GM18861 (cell line): ENCODE data around the gene NOX5.
"Not testable (repeated sequence)": the region's sequence is repeated elsewhere in the genome, so short reads cannot be mapped to it uniquely, and the experiment has no call there.

ENCODE experiments used
- ATAC-seq: cut with Tn5 transposase; IDR thresholded peaks from one replicate; pipeline ENCODE4 v1.9.1; 2021; ENCODE audit not compliant: unreplicated experiment

The NOX5 gene

DNA sequence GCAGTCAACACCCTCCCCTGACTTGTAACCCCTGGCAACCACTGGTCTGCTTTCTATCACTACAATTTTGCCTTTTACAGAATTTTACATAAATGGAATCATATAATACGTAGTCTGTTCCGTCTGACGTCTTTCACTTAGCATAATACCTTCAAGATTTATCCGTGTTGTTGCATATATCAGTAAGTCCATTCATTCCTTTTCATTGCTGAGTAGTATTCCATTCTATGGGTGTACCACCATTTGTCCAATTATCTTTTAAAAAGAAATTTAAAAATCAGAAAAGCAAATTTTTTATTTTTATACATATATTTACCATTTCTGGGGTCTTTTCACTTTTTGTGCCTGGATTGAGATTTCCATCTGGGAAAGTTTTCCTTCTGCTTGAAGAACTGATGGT is 35.5 kb downstream of the NOX5 start:
- no peak for ATAC-seq

DNA sequence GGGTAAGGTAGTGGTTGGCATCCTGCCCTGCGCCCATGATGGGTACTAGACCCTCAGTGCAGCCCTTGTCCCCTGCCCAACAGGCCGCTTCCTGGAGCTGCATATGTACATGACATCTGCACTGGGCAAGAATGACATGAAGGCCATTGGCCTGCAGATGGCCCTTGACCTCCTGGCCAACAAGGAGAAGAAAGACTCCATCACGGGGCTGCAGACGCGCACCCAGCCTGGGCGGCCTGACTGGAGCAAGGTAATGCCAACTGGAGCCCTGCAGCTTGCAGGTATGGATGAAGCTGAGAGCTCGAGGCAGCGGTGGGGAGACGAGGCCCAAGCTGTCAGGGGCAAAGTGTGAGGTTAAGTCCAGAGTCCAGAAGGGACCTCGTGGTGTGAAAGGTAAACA is 40.8 kb downstream of the NOX5 start:
- ATAC-seq, result no peak

DNA sequence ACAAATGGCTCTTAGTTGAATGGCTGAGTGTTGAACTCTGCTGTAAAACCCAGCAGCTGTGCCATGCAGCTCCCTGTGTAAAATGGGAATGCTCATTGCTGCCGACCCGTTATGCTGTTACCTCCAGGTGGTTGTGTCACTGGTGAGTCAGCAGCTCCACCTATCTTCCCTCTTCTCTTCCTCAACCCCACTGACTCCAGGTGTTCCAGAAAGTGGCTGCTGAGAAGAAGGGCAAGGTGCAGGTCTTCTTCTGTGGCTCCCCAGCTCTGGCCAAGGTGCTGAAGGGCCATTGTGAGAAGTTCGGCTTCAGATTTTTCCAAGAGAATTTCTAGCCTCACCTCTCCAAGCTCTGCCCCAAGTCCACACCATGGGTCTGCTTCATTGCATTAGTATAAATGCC is 41.9 kb downstream of the NOX5 start:
- ATAC-seq, result no peak

DNA sequence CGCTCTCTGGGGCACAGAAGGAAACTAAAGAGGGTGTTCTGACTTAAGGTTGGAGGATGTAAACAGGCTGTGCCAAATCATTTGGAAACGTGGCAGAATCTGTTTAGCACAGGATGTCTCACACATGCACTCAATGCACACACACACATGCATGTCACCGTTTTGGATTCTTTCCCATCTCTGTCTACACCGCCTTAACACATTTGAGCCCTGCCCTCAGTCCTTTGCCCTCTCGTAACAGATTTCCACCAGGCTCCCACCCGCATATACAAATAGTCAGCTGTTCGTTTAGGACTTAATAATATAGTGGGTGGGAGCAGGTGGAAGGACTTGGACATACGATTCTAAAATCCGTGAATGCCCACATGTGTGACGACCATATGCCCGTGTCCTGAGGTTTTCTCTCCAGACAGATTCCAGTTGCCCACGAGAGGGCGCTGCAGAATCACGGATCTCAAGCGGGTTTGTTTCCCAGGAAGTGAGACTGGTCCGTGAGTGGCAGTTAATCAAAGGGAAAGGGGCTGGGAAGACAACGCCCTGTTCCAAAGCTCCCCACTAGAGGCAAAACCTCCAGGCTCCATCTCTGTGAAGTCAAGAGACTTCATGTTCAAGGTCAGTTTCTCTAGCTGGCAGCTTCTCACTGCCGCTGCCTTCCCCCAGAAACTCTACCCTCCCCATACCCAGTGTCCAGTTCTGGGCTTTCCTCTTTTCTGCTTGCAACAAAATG is 44.5 kb downstream of the NOX5 start:
- no peak for ATAC-seq

DNA sequence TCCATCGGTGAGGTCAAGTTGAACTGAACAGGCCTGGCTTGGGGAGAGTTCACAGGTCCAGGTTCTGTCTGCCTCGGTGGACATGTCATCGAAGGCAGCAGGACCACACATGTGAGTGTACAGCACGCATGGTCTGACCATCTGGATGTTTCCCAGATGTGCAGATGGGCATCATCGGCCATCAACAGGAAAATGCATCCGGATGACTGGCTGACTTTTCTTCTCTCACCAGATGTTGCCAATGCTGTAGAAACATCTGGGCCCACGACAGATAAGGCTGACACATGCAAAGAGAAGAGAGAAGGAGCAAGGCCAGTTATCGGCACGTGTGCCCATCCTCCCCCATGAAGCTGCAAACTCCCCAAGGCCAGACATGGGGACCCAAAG is 45.1 kb downstream of the NOX5 start:
- no peak for ATAC-seq

DNA sequence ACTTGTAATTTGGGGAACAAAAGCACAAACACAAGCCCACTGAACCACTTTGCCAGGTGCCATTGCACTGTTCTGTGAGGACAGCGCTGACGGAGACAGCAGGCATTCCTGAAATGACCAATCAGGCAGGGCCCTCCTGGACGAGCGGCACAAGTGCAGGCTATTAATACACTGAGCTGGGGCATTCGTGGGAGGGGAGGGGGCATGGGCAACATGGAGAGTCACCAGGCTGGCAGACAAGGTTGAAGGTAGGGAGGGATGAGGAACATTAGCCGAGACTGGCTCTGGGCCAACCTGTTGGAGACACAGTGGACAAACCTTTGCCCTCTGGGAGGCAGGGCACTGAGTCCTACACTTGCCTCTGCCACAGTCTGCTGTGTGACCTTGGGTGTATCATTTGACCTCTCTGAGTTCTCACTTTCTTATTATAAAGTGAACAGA is 45.6 kb downstream of the NOX5 start:
- ATAC-seq, result no peak

DNA sequence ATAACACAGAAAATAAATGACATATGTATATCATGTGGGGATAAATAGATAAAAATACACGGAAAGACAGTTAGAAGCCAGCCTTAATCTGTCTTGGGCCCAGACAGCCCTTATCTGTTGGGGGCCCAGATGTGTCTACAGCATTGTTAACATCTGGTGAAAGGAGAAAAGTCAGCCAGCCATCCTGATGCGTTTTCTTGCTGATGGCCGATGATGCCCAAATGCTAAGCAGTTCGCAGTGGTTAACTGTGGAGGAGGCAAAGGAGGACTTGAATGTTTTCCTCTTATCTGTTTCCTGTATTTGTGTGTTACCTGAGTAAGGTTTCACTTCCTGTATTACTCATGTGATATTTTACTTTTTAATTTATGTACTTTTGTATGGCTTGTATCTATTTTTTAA is 46.2 kb downstream of the NOX5 start:
- ATAC-seq, result no peak

DNA sequence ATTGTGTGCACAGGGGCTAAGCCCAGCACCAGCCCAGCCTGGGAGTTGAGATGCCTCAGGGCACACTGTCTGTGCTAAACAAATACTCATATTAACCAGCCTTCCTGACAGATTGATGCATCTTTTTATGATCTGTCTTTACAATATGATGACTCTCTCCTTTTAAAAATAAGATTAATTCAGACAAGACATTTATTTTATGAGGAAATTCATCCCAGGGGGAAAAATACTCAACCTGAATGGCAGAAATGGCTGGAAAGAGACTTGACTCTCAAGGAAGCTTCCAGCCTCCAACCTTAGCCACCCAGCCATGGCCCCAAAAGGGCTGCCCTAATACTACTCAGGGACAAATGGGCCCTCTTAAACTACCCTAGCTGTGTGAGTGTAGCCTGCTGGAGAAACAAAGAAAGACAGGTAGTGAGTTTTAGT is 46.9 kb downstream of the NOX5 start:
- no peak for ATAC-seq

DNA sequence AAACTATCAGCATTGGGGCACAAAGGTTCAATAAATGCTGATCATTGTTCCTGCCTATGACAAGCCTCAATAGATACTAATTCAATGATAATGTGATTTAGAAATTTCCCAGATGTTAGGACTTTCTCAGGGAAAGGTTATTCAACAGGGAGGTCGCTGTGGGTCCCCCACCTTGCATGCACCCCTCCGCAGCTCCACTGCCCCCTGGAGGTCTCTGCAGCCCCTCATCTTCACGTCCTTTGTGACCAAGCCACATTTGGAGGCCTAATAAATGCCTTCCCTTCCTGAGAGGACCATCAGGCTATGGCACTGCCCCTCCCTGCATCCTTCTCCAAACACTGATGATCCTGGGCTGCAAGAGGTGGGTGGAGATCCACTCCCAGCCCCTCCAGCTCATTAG is 50.2 kb downstream of the NOX5 start:
- no peak for ATAC-seq

DNA sequence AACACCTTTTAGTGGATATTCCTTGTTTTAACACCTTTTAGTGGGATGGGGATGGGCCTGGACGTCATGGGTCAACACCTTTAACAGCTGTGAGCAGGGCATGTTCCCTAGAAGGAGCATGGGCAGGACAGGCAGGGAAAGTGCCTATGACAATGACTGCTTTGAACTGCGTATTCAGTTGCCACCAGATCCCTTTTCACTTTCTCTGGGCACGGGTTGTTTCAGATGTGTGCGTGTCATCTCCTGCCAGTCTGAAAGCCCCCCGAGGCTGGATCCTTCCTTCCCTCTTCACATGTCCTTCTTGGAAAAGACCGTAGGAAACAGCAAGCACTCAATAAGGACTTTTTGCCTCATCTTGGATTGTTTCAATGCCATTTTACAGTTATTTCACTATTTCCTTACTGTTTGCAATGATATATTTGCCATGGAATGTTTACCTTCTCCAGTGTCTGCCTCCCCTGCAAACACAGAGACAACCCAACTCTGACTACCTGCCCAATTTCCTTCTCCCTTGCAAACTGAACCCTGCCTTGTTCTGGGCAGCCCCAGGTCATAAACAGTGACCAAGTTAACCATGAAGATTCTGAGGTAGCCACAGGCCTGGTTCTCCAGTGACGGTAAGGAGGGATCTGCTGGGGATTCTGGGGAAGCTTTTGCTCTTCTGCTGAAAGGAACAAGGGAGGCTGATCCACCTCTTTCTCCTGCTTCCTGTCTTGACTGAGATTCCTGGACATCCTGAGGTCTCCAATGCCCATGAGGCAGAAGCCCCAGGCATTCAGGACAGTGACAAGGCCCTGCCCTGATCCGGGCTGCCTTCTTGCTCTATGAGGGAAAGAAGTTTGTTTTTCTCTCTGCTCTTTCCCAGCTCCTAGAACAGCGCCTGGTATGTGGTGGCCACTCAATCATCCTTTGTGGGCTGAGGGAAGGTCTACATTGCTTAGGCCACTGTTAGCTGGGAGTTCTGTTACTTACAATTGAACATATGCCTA is 51.8 kb downstream of the NOX5 start:
- no peak for ATAC-seq

DNA sequence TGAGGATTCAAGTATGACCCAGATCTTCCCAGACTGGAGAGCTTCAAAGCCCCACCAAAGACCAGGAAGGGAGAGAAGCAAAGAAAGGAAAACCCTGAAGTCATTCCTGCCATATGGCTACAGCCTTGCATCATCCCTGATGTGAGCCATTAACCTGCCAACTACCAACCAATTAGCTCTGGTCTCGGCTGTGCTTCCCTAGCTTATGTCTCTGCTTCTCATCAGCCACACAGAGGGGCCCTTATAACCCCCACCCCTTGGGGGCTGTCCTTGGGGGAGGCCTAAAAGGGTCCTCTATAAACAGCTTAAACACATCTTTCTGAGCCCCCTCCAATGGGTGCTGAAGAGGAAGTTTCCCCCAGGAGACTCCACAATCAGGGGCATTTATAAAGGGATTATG is 52.8 kb downstream of the NOX5 start:
- ATAC-seq, result no peak

DNA sequence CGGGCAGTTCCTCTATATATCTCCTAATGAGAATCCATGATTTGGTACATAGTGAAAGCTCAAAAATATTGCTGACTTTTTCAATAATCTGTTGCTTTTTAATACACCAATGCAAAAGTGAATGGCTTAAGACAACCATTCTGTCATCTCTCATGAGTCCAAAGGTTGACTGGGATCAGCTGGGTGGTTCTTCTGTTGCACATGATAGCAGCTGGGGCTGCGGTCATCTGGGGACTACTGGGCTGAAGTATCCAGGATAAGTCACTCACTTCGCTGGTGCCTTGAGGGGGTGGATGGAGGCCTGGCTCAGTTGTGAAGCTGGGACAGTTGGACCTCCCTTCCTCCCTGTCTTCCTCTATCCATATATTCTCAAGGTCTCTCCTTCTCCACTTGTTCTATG is 53.7 kb downstream of the NOX5 start:
- no peak for ATAC-seq

DNA sequence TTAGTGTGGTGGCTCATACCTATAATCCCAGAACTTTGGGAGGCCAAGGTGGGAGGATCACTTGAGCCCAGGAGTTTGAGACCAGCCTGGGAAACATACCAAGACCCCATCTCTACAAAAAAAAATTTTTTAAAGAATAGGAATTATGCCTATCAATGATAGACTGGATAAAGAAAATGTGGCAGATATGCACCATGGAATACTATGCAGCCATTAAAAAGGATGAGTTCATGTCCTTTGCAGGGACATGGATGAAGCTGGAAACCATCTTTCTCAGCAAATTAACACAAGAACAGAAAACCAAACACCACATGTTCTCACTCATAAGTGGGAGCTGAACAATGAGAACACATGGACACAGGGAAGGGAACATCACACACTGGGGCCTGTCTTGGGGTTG is 54.8 kb downstream of the NOX5 start:
- not testable (repeated sequence) for ATAC-seq

DNA sequence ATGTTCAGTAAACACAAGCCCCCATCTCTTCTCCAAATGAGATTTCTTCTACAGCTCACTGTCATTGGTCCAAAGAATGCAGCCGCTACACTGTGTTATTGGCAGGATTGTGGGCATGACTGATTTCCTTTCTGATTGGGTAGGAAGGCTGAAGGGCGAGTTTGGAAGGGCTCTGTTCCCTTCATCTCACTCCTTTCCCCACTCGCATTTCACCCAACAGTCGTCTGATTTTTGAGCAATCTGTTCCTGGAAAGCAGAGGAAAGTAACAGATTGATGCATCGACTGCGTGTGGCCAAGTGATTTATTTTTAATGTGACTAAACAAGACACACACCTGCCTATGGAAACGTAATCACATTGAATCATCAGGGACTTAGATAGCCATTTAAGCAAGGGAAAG is 55.5 kb downstream of the NOX5 start:
- ATAC-seq, result no peak

DNA sequence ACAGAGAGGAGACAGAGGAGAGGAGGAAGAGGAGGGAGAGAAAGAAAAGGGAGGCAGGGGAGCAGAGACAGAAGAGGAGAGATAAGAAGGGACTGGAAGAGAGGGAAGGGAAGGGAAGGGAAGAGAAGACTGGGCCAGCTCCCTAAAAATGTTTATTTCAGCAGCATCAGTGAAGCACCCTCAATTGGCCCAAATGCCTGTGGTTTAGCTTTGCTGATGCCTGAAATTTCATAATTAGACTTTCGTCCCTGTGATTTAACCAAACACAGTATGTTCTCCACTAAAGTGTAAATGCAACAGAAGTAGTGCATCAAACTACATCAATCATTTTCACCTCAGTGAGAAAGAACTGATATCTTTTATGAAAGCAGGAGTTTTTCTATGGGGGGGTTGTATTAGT is 55.9 kb downstream of the NOX5 start:
- ATAC-seq, result no peak

DNA sequence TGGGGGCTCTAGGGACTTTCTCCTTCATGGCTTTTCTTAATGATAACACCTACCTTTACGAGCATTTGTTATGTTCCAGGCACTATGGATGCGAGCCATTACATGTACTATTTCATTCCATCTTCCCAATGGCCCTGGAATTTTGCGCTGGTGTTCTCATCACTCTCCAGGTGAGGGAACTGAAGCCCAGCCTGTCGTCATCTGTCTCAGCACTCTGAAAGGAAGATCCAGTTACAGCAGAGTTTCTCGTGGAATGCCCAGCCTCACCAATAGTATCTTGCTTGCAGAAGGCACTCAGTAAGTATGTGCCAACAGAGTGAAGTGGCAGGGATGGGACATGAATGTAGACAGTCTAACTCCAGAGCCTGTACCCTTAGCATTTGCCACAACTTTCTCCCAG is 56.8 kb downstream of the NOX5 start:
- ATAC-seq, result no peak

DNA sequence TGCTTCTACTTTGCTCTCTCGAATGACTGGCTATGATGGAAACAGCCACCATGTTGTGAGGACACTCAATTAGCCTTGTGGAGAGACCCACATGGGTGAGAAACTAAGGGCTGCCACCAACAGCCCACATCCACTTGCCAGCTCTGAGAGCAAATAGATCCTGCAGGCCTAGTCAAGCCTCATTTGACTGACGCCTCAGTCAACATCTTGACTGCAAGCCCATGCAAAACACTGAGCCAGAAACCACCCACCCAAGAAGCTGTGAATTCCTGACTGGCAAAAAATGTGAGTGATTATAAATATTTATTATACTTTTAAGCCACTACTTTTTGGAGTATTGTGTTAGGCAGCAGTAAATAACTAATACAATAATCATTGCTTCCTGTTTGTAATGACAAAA is 58.4 kb downstream of the NOX5 start:
- no peak for ATAC-seq

DNA sequence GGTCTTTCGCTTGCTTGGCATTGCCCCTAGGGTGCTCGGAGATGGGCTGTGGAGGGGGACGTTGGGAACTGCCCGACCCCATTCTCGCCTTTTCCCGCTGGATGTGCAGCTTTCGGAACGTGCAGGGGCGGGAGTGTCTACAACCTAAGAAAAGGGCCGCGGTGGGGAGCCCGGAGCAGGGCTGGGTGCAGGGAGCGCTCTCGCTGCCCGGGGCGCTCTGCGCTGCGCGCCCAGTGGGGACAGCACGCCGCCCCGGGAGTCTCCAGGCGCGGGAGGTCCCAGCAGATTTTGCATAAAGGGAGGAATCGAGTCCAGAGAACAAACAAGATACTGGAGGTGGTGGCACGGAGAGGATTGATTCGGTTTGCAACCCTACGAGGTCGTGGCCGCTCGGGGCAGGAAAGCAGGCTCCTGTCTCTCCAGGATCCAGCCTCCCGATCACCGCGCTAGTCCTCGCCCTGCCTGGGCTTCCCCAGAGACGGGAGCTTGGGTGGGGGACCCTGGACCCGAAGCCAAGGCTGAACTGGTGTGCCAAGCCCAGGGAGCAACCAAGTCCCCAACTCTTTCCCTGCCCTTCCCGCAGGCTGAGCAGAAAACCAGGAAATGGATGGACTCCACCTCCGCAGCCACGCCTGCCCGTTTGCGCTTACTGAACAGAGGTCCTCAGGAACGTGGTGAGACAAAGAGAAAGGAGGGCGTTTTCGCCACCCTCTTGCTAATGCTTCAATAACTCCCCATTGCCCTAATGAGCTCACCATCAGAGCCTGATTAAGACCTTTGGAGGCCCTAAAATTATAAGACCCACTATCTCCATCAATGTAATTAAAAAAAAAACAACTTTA is 59.7 kb downstream of the NOX5 start:
- no peak for ATAC-seq

DNA sequence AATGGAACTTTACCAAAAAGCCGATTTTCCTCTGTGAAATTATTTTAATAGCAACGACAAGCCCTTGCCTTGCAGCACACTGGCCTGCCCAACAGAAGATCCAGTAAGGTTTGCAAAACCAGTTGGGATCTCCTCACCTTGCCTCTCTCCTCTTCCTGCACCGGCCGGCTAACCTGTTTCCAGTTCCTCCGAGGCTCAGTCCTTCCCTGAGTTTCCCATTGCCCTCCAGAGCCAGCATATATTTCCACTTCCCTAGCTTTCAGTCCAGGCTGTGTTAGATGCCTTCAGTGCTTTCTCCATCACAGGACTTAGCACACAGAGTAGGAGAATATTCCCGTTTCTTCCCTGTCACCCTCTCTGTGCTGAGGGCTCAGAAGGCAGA is 60.3 kb downstream of the NOX5 start:
- no peak for ATAC-seq

DNA sequence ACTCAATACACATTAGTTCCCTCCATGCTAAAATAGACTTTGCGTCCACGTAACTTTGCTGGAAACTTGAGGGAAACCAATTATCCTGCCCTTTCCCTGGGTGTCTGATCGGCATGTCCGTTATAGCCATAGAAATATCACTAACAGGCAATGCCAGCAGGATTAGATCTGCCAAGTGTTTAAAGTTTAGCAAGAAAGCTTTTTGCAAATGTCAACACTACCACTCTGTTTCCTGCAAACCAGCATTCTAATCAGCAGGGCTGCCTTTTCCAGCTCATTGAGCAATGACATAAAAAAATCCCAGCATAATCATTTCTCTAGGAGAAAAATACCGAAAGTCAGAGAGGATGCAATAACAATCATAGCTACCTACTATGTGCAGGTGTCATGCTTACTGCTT is 60.9 kb downstream of the NOX5 start:
- no peak for ATAC-seq

DNA sequence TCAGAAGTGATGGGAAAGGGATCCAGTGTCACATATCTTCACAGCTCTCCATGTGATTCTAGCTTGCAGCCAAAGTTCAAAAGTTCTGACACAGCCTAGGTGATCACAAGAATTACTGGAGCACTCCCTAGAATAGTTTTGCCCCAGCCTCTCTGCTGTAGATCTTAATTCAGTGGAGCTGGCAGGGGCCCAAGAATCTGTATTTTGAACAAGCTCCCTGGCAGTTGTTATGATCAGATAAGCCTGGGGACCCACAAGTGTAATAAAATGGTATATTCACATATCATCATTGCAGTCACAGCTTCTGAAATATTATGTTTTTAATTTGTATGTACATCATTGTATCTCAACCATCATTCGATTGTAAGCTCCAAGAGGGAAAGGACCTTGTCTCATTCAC is 62.3 kb downstream of the NOX5 start:
- no peak for ATAC-seq
